Fibroblast of lung (primary cell): ENCODE data around the gene SORCS3. TPM values are rescaled to one million over a fixed set of nuclear protein-coding genes. Genes with fewer than 3 reads are reported as not detected.

Source experiments
- DNase-seq, 2 donors: peaks; one replicate each; pipeline versions ENCODE4 v3.0.0 to v3.0.0-alpha.2; 2010; ENCODE audit warnings: low read depth in 2 of 2
- H2AFZ ChIP-seq: 2 replicates; pipeline ENCODE4 v1.5.1; 2012; ENCODE audit warnings: low read length, control low read depth, inconsistent platforms
- H3K27ac ChIP-seq: 2 replicates; pipeline ENCODE4 v1.5.1; 2011; ENCODE audit warnings: low read length, control low read depth; ENCODE audit not compliant: insufficient read depth
- H3K27me3 ChIP-seq: 2 replicates; pipeline ENCODE4 v1.5.1; 2011; ENCODE audit warnings: mild to moderate bottlenecking, low read length; ENCODE audit not compliant: control insufficient read depth, insufficient read depth
- H3K36me3 ChIP-seq: 2 replicates; pipeline ENCODE4 v1.5.1; 2011; ENCODE audit warnings: low read length; ENCODE audit not compliant: control insufficient read depth, insufficient read depth
- H3K4me1 ChIP-seq: 2 replicates; pipeline ENCODE4 v1.5.1; 2011; ENCODE audit warnings: low read length; ENCODE audit not compliant: control insufficient read depth, insufficient read depth; ENCODE audit errors: extremely low read depth
- H3K4me2 ChIP-seq: 2 replicates; pipeline ENCODE4 v1.5.1; 2011; ENCODE audit warnings: low read length, control low read depth; ENCODE audit not compliant: insufficient read depth; ENCODE audit errors: extremely low read depth
- H3K4me3 ChIP-seq, 4 experiments: fragments of 200-600 bp in 1 of 4; sonication (generic) in 1 of 4; replicated peaks in 1 of 4; 2 replicates each; pipeline ENCODE4 v1.5.1; 2011 to 2016; ENCODE audit warnings: low read length in 4 of 4, low read depth in 3 of 4, mild to moderate bottlenecking in 3 of 4, control low read depth in 2 of 4, inconsistent platforms in 1 of 4, mixed read lengths in 1 of 4; ENCODE audit not compliant: insufficient read depth in 1 of 4; ENCODE audit errors: control extremely low read depth in 1 of 4
- H3K79me2 ChIP-seq: 2 replicates; pipeline ENCODE4 v1.5.1; 2012; ENCODE audit warnings: mild to moderate bottlenecking, low read length, inconsistent platforms; ENCODE audit not compliant: control insufficient read depth, insufficient read depth
- H3K9ac ChIP-seq: 2 replicates; pipeline ENCODE4 v1.5.1; 2011; ENCODE audit warnings: mild to moderate bottlenecking, low read length, control low read depth; ENCODE audit not compliant: insufficient read depth
- H3K9me3 ChIP-seq: 2 replicates; pipeline ENCODE4 v1.5.1; 2012; ENCODE audit warnings: low read depth, low read length; ENCODE audit not compliant: control insufficient read depth, insufficient read depth
- H4K20me1 ChIP-seq: 2 replicates; pipeline ENCODE4 v1.5.1; 2011; ENCODE audit warnings: low read length; ENCODE audit not compliant: control insufficient read depth, insufficient read depth; ENCODE audit errors: extremely low read depth
- CTCF ChIP-seq, 2 donors: IDR thresholded peaks in 1 of 2; conservative IDR thresholded peaks in 1 of 2; 1 replicate in 1 of 2; 2 replicates in 1 of 2; pipeline ENCODE4 v1.5.1; 2011 to 2012; ENCODE audit warnings: low read length in 2 of 2, control low read depth in 1 of 2, inconsistent platforms in 1 of 2, low read depth in 1 of 2, mild to moderate bottlenecking in 1 of 2
- EZH2 ChIP-seq: IDR thresholded peaks from 2 replicates; pipeline ENCODE4 v1.5.1; 2012; ENCODE audit warnings: low read length, control low read depth, mild to moderate bottlenecking; ENCODE audit errors: missing control alignments
- polyA plus RNA-seq, 2 donors: library from polyadenylated mRNA; depleted of rRNA in 1 of 2; stranded (reverse) in 1 of 2; unstranded in 1 of 2; fragments of >200 nt; gene quantifications; 2 replicates each; pipeline ENCODE4 v1.2.1, GENCODE V29; 2011 to 2012; ENCODE audit warnings: missing spikeins in 1 of 2
- total RNA-seq: library from RNA; depleted of rRNA; stranded (reverse); fragments of >200 nt; gene quantifications from 2 replicates; pipeline ENCODE4 v1.2.1, GENCODE V29; 2014

SORCS3 gene
- total and polyA plus RNA-seq, 2 donors (not counting 1 experiment from before 2014, with no cell fraction given): not detected

GRCh38 chr10:105145711-105146110 is 504.6 kb downstream of the SORCS3 start:
- no peak for DNase-seq
- Histone ChIP-seq H3K36me3 (no peaks in the 10 kb centered on the region), H3K4me2 (no peak overlapping the region), H3K27ac (no peak overlapping the region), H3K79me2 (no peaks in the 10 kb centered on the region), H3K27me3 (no peaks in the 10 kb centered on the region), H3K4me3 (no peak overlapping the region), H3K4me1 (no peaks in the 10 kb centered on the region), H4K20me1 (no peaks in the 10 kb centered on the region), H2AFZ (no peak overlapping the region), H3K9ac (no peak overlapping the region), H3K9me3 (no peaks in the 10 kb centered on the region)
- no peak for TF ChIP-seq CTCF (conservative IDR thresholded peaks at IDR 0.05 in 1 of 2, IDR thresholded peaks at IDR 0.05 in 1 of 2; ENCODE audit: low read depth in 1 of 2, low read length in 2 of 2)
- TF ChIP-seq EZH2: no peak

DNA sequence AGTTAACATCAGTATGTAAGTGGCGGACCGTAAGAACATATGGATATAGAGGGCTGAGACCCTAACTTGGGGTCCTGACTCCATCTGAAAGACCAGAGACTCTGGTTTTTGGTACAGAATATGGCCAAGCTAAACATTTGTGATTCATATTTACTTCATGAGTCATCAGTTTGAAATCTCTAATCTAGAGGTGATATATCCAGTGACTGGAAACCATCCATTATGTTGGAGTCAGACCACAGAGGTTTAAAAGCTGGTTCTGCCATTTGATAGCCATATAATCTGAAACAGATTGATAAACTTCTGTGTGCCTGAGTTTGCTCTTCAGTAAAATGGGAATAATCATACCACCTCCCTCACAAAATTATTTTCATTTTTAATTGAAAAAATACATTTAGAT is 505.3 kb downstream of the SORCS3 start:
- Histone ChIP-seq H3K27ac (no peak overlapping the region), H3K4me1 (no peaks in the 10 kb centered on the region), H3K9ac (no peak overlapping the region), H3K4me3 (no peak overlapping the region), H3K27me3 (no peaks in the 10 kb centered on the region), H3K79me2 (no peaks in the 10 kb centered on the region), H2AFZ (no peak overlapping the region), H4K20me1 (no peaks in the 10 kb centered on the region), H3K36me3 (no peaks in the 10 kb centered on the region), H3K9me3 (no peaks in the 10 kb centered on the region), H3K4me2 (no peak overlapping the region)
- DNase-seq: peak in 1 of 2 donors; percentile 63
- TF ChIP-seq EZH2 (no peak), CTCF (conservative IDR thresholded peaks at IDR 0.05 in 1 of 2, IDR thresholded peaks at IDR 0.05 in 1 of 2; ENCODE audit: low read depth in 1 of 2, low read length in 2 of 2) (no peak)

- Histone ChIP-seq H3K79me2 (no peaks in the 10 kb centered on the region), H3K27me3 (no peaks in the 10 kb centered on the region), H3K36me3 (no peaks in the 10 kb centered on the region), H3K4me3 (no peak overlapping the region), H2AFZ (no peak overlapping the region), H4K20me1 (no peaks in the 10 kb centered on the region), H3K4me2 (no peak overlapping the region), H3K9me3 (no peaks in the 10 kb centered on the region), H3K4me1 (no peaks in the 10 kb centered on the region), H3K27ac (no peak overlapping the region), H3K9ac (no peak overlapping the region)
- TF ChIP-seq CTCF (conservative IDR thresholded peaks at IDR 0.05 in 1 of 2, IDR thresholded peaks at IDR 0.05 in 1 of 2; ENCODE audit: low read depth in 1 of 2, low read length in 2 of 2) (no peak), EZH2 (no peak)
- peak in 1 of 2 donors; percentile 17 for DNase-seq
Measured at GRCh38 chr10:105148456-105148855, 507.4 kb downstream of the SORCS3 start.
